K562 (cell line): ENCODE results near the gene BHLHE23. TPM values are rescaled to one million over a fixed set of nuclear protein-coding genes. Genes with fewer than 3 reads are reported as not detected.

ENCODE experiments used
- POLR2A ChIP-seq: fragments of 450-650 bp; conservative IDR thresholded peaks from 2 replicates; pipeline ENCODE4 v1.6.1; 2016
- RBM39 ChIP-seq: fragments of 200-400 bp; formaldehyde crosslinking; optimal IDR thresholded peaks from 2 replicates; pipeline ENCODE3; 2018; ENCODE audit warnings: low read depth, low read length
- ZNF311 ChIP-seq: fragments of 250-450 bp; sonication (Bioruptor Pico); IDR thresholded peaks from 2 replicates; pipeline ENCODE4 v1.4.0; 2020; ENCODE audit warnings: mild to moderate bottlenecking, moderate library complexity
- polyA plus RNA-seq, 8 experiments: library from polyadenylated mRNA; depleted of rRNA in 4 of 8; stranded (reverse) in 5 of 8; unstranded in 3 of 8; fragments of >200 nt; fragmentation: Nextera tagmentation in 2 of 8; fragmentation: Illumina TruSeq in 1 of 8; extraction: Ambion mirVana in 2 of 8; extraction: Trizol in 1 of 8; gene quantifications; 2 replicates each; pipeline versions ENCODE4 v1.2.1 to v1.2.3, GENCODE V29; 2011 to 2014; ENCODE audit warnings: inconsistent platforms in 1 of 8, missing spikeins in 1 of 8
- total RNA-seq, 7 experiments: library from RNA; depleted of rRNA in 6 of 7; stranded (reverse); fragments of >200 nt in 6 of 7; fragmentation: Illumina TruSeq in 2 of 7; extraction: Trizol in 2 of 7; gene quantifications; 2 replicates each; pipeline versions ENCODE4 v1.2.1 to v1.2.3, GENCODE V29; 2011 to 2021; ENCODE audit warnings: low replicate concordance in 1 of 7
- TF ChIP-seq, protein P1 (sequence below), 3 experiments: IDR thresholded peaks in 2 of 3; conservative IDR thresholded peaks in 1 of 3; 2 replicates each; pipeline ENCODE4 v1.5.1; 2011 to 2012; ENCODE audit warnings: low read length in 3 of 3, mild to moderate bottlenecking in 3 of 3, control low read depth in 2 of 3, improper control_type of control experiment in 1 of 3, inconsistent platforms in 1 of 3, low read depth in 1 of 3, mixed read lengths in 1 of 3, moderate library complexity in 1 of 3; ENCODE audit not compliant: insufficient read depth in 2 of 3
- TF ChIP-seq, protein P2 (sequence below): fragments of 250-450 bp; sonication (Bioruptor Pico); IDR thresholded peaks from 2 replicates; pipeline ENCODE4 v1.5.0; 2021; ENCODE audit warnings: mild to moderate bottlenecking, moderate library complexity
- TF ChIP-seq, protein P3 (sequence below), 3 experiments: fragments of 200-800 bp in 1 of 3; sonication (Bioruptor generic) in 1 of 3; sonication (generic) in 1 of 3; formaldehyde crosslinking in 1 of 3; IDR thresholded peaks; 2 replicates each; pipeline versions ENCODE4 v1.6.1 to v1.8.0; 2016 to 2022; ENCODE audit warnings: mild to moderate bottlenecking in 2 of 3, missing compliant biosample characterization in 2 of 3, missing genetic modification characterization in 2 of 3, missing genetic modification reagents in 1 of 3

Gene BHLHE23
- total and polyA plus RNA-seq, 9 of the 15 experiments (the other 6 are each of a cell fraction or from before 2014, with no cell fraction given), result not detected

DNA sequence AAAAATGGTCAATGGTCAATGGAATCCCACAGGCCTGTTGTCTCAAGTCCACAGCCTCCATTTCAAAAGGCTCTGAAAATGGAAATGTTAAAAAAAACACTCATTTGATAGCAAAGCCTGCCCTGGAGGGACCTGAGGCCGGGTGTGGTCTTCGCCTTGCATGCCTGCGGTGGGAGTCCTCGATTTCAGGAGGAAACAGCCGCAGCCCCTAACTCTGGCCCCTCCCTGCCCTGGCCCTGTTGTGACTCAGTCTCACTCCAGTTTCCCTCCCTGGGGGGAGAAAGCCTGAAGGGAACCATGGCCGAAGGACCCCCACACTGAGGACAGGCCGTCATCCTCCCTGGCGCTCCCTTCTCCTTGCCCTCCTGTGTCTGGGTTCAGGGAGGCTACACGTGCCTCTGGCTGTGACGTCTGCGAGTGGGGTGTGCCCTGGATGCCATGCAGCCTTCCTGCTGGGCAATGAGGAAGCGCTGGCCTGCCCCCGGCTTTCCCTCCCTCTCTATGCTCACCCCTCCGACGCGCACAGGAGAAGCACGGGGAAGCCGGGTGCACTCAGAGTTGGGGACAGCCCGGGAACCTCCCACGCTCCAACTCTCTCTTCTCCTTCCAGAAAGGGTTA, 9.2 kb downstream of the BHLHE23 start (continued):
- TF ChIP-seq, protein P1, sequence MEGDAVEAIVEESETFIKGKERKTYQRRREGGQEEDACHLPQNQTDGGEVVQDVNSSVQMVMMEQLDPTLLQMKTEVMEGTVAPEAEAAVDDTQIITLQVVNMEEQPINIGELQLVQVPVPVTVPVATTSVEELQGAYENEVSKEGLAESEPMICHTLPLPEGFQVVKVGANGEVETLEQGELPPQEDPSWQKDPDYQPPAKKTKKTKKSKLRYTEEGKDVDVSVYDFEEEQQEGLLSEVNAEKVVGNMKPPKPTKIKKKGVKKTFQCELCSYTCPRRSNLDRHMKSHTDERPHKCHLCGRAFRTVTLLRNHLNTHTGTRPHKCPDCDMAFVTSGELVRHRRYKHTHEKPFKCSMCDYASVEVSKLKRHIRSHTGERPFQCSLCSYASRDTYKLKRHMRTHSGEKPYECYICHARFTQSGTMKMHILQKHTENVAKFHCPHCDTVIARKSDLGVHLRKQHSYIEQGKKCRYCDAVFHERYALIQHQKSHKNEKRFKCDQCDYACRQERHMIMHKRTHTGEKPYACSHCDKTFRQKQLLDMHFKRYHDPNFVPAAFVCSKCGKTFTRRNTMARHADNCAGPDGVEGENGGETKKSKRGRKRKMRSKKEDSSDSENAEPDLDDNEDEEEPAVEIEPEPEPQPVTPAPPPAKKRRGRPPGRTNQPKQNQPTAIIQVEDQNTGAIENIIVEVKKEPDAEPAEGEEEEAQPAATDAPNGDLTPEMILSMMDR (IDR thresholded peaks at IDR 0.05 in 2 of 3, conservative IDR thresholded peaks at IDR 0.05 in 1 of 3; ENCODE audit: insufficient read depth in 2 of 3, low read depth in 1 of 3, low read length in 3 of 3), result no peak
- no peak for TF ChIP-seq RBM39
- TF ChIP-seq, protein P2, sequence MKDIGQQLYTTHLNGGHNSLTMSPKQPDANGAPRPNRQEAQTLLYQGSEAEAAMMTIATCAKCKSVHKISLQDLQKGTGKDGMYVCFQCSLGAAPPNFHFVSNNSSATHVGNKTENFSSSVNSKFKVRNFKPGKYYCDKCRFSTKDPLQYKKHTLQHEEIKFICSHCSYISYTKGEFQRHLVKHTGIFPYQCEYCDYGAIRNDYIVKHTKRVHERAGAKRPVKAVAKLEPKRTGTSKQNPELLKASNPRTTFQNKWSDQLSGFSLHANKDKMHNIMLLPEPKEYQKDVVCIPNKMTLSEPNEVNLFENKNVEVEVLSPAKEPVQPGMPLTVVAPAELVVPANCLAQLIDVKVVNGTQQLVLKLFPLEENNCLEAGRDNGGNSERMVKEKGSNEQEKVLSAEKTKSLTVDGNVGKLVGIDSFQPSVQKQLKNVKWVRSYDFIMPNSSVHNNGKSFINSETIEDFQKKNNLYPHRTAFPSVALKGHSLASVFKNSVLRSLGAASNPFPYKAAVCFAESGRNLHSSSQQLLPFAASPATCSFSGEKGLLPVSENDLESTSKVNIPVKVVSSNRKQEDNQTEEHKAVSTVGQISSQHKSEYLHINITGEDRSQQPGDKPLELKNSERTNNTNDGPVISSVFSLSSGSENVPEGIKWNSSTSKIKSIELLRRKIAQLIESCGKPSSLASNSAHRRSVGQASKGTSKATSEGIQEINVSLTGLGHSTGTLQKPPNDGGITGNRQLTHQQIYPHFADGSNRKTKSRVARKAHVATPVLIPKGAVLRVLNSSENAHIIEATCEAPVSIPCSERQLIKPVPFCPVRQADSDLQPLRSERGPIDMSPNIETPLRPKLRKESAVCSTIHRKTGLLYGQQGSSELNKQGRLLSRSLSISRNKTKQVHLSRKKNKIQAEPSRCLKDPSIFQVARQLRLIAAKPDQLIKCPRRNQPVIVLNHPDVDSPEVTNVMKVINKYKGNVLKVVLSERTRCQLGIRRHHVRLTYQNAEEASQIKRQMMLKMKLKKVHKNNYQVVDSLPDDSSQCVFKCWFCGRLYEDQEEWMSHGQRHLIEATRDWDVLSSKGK (CRISPR knock-in tag), result no peak
- TF ChIP-seq, protein P3, sequence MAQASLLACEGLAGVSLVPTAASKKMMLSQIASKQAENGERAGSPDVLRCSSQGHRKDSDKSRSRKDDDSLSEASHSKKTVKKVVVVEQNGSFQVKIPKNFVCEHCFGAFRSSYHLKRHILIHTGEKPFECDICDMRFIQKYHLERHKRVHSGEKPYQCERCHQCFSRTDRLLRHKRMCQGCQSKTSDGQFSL (CRISPR knock-in tag; IDR thresholded peaks at IDR 0.05), result no peak
- TF ChIP-seq, protein P3 (tag; IDR thresholded peaks at IDR 0.05), result no peak
- TF ChIP-seq POLR2A, result no peak
- no peak for TF ChIP-seq ZNF311 (CRISPR knock-in tag)
